Hematopoietic multipotent progenitor cell treated with erythropoietin and hydrocortisone succinate and interleukin-3 and kit ligand, for 6 days (in vitro differentiated cells): ENCODE measurements around the gene LMCD1.

Experiments
- DNase-seq: peaks from one replicate; pipeline ENCODE4 v3.0.0-alpha.2; 2015

The LMCD1 gene

DNA sequence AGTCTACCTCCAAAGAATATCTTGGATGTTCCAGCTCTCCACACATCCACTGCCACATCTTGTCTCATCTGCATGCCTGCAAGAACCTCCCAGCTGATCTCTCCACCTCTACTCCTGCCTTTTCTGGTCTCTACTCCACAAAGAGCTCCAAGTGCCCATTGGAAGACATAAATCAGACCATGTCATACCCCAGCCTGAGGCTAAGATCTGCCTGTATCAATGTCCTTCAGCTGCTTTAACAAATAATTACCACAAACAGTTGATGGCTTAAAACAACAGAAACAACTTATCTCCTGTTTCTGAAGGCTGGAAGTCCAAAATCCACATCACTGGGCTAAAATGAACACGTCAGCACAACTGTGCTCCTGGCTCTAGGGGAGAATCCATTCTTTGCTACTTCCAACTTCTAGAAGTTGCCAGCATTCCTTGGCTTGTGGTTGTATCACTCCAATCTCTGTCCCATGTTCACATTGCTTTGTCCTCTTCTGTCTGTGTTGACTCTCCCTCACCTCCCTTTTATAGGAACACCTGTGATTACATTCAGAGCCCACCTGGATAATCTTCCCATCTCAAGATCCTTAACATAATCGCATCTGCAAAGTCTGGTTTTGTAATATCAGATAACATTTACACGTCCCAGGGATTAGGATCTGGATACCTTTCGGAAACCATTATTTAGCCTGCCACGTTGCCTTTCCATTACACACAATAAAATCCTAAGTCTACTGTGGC is 17.0 kb upstream of the LMCD1 start:
- no peak for DNase-seq

DNA sequence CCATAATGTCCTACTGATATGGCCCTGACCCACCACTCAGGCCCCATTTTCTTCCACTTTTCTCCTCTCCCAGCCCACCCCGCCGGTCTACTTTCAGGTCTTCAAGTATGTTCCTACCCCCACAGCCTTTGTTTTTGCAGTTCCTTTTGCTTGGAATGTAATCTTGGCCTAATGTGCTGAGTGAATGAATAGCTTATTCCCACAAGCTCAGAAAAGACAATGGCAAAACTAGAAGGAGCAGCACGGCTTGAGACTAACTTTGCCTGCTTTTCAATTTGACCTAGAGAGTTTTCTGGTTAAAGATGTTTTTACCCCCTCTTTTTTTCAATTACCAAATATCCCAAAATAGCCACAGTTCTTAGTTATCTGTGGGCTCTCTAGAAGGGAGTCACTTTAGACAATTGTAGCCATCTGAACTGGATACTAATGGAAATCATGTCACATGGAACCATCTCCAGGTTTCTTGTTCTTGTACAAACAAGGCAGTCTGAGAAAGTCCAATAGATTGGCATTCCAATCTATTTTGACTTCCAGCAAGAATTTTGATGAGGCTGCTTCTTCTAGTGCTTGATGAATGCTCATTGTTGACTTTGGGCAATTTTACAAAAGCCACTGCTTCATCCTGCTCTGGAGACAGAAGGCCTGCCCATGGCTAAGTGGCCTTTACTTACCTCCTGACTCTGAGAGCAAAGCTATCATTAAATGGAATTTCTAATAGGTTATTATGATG is 16.3 kb upstream of the LMCD1 start:
- no peak for DNase-seq

DNA sequence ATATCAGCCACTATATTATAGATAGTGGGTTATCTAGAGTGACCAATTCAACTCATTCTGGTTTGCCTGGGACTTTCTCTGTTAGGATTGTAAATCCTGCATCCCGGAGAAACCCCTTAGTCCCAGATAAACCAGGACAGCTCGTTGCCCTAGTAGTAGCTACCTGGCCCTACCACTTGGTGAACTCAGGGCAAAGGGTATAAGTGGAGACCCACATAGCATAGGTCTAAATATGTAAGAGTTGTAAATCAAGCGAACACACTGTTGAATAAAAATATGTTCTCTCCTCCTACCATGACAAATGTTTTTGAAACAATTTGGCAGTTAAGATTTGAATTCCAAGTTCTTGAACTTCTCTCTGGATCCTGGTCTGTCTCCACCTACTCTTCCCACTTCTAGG is 15.7 kb upstream of the LMCD1 start:
- no peak for DNase-seq

DNA sequence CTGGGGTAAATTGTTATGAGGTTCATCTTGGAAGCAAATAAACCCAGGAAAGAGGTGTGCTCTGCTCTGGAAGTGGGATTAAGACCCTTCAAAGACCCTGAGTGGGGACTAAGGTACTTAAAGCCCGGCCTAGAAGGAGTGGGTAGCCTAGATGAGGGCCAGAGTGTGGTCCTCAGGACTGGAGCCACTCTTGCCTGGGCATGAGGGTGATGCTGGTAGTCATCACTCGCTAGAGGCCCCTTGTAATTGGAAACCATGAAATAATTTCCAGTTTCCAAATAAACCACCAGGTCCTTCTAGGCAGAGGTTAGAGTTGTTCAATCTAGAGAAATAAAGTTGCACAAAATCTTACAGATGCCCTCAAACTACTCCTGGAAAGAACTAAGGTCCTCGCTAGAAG is 15.2 kb upstream of the LMCD1 start:
- no peak for DNase-seq

DNA sequence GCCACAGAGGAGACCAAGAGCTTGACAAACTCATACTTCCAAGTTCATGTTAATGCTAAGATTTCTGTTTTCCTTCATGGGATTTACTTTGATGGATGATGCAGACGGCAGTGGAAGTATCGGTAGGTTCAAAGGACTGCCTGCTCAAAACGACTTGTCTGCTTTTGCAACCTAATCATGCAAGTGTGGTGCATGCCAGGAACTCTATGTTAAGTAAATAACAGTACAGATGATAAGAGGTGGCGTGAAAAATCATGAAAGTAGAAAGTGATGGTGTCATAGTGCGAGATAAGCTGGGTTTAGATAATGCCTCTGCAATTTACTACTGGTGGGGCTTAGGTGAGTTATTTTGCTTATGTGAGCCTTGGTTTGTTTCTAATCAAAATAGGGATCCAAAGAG is 14.7 kb upstream of the LMCD1 start:
- no peak for DNase-seq

DNA sequence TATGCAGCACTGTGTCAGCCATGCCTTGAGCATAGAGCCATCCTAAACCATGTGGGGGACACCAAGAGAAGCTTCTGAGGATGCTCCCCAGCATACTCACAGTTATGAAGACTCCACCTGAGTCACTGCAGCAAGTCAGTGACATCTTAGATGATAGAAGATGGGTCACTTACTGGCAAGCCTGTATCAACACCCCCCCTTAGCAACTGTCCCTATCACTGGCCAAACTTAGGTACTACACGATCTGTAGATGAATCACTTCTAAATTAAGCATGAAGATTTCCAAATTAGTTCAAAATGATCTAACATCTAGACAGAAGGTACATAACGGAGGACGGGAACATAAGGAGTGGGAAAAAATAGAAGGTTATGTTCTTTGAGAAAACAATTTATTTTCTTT is 13.2 kb upstream of the LMCD1 start:
- DNase-seq, result no peak

DNA sequence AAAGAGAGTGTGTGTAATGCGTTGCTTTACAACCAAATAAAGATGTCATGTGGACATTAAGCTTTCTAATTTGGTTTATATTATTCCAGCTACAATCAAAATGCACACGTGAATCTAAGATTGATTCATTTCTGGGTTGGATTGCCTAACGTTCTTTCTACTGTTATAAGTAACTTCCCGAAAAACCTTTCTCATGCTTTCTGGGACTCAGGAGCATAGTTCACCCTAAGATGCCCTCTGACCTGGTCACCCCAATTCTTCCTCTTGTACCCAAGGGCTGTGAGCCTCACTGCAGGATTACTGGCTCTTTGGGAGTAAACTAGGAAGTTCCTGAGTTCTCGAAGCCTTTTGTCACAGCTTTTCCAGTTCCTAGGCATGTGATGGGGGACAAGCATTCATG is 12.7 kb upstream of the LMCD1 start:
- no peak for DNase-seq

DNA sequence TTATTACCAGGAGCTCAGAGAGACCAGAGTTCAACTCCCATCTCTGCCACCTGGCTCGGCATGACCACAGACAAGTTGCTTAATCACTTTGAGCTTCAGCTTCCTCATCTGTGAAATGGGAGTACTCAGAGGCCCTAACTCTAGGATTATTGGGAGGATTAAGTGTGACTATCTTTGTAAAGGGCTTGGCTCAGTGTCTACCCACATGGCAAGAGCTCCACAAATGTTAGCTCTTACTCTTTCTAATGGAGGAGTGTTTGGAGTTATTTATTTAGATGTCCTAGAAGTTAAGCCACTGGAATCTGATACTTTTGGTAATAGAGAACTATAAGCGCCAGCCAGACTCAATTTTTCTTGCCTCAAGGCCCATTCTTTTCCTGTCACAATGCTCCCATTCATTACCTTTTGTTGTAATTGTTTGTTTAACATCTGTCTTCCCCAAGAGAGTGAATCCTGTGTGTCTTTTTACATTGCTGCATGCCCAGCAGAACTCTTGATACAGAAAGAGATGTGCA is 12.3 kb upstream of the LMCD1 start:
- DNase-seq, result no peak

DNA sequence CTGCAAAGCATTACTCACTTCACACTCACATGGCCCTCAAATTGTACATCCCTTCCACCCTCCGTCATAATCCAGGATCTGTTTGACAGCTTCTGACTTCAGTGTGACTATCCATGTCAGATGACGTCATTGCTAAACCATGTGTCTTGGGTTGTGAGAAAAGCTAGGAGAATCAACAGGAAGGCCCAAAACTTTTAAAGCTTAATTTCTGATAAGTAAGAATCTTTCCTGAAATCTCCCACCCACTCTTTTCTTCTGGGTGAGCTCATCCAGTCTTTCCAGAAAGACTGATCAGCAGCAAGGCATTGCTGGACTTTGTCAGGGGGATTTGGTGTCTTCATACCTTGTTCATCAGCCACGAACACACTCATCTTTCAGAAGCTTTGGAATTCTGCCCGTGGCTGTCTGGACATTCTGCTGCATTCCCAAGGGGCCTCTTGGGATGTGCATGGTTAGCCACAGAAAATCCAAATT is 11.5 kb upstream of the LMCD1 start:
- DNase-seq, result no peak

DNA sequence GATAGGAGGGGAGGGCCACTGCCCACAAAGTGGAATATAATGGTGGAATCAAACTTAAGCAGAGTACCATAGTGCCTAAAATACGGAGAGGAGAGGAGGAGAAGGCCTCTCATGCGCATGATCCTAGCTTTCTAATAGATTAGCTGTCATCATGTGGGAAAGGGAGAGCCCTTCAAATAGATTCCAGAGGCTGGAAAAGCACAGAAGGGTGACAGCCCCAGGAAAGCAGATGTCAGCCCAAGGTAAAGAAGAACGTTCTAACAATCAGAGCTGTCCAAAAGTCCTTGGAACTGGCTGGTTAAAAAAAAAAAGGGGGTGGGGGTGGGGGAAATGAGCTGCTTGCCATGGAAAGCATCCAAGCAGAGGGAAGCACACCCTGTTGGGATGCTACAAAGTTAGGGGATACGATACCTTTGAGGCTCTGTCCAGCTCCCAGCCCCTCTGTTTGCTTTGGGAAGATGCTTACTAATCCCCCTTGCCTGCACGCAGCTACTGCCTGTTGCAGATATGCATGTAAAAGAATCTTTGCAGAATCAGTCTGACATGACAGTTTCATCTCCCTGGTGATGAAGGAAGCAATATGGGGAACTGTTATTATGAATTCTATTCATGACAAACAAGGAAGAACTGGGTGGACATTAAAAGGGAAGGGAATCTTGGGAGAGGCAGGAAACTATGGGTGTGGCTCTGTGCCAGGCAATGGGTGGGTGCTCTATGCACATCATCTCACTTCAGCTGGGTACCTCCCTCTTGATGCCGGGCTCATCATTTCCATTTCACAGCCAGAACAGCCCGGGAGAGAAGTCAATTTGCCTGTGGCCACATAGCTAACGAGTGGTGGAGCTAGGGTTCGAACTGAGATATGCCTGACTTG is 10.1 kb upstream of the LMCD1 start:
- DNase-seq, result no peak

DNA sequence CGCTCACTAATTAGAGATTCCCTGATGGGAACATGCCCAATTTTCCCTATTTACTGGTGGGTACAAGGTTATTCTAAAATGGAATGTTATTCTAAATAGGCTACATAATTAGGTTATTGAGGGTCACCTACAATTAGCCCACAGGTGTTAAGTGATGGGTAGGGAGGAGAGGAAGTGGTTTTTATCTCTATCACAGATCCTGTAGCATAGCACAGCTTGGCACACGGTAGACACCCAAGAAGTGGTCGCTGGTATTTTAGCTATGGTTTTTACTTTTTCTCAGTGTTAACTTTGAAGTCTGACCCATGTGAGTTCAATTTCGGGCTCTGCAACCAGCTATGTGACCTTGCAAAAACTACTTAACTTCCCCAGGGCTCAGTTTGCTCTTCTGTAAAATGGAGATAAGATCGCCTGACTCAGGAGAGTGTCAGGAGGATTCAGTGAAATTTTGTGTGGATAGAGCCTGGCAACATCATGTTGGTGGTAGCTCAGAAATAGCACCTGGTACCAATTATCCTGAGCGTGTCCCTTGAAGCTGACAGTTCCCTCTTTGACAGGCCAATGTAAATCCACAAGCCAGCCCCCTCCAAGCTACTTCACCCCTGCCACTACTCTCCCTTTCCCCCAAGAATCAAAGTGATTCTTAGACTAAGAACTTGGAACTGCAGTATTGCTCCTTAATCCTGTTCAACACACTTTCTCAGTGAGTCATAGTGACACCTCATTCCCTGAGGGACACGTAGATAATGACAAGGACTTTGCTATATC is 8.7 kb upstream of the LMCD1 start:
- DNase-seq, result no peak

DNA sequence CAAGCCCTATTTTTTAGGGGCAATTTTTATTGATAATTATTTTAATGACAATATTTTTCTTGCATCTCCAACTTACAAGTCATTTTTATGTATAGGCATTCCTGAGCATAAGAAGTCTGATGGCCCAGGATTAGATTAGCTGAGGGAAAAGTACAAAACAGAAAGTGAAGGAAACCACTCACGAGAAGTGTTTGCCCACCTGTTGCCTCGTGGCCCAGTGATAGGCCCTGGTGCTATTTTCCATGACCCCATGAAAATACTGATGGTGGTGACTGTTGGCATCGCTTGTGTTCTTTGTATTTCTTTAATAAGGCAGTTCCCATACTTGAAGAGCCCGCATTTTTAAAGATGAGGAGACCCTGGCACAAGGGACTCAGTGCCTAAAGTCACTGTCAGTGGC is 7.9 kb upstream of the LMCD1 start:
- no peak for DNase-seq

DNA sequence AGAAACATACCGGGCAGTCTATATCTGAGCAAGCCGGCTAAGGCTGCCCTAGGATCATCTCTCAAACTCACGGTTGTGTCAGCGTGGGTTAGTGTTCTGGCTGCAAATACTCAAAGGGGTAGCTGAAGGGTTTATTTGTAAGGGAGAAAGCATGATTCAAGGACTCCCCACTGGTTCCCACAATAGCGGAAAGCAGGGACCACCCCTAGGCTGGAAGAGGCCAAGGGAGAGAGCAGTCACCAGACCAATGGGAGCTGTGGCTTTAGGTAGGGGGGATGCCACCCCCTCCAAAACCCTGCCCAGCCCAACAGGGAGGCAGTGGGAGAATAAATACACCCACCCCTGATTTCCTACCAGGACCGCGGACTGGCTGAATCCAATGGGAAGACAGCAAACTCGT is 7.3 kb upstream of the LMCD1 start:
- DNase-seq, result no peak

DNA sequence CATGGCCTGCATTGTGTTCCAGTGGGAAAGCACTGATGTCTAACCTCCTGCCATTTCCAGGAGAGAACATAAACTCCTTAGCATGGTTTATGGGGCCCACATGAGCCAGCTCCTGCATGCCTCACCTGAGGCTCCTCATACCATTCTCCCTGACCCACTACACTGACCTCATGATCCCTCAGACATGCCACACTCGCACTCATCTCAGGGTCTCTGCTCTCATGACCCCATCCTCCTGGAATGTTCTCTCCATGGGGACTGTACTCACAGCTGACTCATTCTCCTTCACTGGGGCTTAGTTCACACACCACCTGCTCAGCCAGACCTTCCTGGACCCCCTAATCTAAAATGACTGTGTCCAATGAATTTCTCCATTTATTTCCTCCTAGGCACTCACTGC is 4.0 kb upstream of the LMCD1 start:
- no peak for DNase-seq

DNA sequence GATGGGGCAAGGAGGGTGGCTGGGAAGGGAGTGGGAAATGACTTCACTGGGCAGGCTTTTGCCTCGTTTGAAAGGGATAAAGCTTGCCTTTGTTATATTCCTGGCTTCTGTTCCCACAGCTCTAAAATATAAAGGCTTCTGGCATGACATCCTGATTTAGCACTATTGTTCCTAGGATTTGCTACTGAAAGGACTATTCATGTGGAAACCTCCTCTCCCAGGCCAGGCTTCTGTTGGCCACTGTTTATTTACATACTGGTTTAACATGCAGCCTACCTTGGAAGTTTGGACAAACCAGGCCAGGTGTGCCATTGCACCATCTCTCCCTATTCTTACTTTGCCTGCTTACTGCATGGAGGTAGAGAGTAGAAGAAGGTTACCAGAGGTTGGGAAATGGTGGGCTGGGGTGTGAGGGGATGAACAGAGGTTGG is 2.4 kb upstream of the LMCD1 start:
- no peak for DNase-seq

DNA sequence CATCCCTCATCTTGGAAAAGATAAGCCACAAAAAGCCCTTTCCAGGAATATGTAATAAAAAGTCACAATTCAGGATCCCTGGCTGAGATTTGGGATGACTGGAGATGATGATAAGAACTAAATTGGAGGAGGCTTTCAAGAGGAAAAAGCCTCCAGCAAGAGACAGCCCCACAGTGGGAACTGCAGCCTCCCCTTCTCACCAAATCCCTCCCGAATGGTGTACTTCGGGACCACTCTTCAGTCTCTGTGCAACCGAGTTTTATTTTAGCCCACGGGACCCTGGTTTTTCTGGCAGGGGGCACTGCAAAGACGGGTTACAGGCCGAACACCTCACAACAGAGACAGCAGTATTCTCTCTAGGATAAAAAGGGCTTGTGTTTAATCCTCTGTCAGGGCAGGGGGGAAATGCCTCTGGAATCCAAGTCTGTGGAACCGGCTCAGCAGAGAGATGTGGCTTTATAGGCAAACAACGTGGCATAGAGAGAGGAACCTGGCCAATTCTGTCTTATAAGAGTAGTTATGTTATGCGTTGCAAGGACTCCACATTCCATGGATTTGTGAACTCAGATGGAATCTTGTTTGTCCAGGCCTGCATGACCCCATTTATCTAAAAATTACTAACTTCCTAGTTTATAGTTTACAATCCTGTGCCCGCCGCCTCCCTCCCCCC is 1.2 kb upstream of the LMCD1 start:
- DNase-seq, result no peak

DNA sequence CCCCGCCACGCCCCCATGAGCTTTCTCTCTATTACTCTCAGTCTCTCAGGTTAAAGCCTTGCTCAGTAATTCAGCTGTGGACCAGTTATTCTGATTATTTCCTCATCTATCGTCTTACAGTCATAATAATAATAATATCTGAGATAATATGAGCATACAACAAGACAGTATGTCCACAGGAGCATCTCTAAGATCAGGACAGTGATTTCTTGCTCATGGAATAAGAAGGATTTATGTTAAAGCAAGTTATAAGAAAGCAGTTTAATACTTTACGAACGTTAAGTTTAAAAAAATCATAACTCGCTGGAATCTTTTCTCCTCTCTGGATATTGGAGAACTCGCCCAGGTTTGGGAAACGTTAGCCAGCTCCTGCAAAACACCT is 643 bp upstream of the LMCD1 start:
- no peak for DNase-seq

DNA sequence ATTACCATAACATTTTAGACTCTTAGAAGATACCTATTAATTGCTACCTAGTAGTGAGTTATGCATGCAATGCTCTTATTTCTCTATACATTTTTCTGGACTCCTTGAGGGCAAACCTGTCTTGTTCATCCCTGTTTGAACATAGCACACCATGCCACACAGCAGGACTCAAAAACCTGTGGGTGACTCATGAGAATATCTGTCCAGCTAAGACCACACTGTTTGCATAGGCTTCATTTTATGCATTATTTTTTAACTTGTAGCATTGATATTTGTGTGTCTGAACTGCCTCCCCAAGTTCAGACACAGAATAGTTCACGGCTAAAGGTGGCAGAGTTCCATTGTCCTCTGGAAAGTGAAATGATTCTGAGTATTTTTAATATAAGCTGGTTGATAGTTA is 1.8 kb downstream of the LMCD1 start:
- no peak for DNase-seq

DNA sequence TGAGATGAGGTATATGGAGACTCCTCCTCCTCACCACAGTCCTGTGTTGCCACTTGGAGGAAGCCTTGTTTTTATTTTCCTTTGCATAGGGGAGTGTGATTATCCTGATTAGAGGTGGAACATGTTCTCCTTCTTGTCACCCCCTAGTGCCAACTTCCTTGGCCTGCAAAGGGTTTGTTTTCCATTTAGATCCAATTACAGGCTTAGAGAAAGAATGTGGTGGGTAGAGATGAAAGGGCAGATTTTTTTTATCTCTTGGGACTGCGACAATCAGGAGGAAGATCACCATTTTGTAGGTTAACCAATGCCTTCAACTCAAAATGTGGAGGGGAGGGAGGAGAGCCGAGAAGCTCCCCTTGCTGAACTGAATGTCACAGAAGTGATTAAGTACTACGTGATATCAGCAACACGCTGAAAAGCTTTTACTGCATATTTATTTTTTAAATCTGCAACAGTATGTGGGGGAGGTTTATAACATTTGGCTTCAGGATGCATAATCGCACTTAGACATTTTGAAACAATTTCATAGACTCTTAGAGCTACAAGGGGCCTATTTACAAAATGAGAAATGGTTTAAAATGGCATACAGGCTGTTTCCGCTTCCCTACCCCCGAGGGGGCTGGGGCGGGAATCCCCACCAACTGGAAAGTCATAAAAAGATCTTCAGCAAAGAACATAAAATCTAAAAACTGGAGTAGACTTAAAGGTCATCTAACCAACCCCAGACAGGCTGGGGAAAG is 2.4 kb downstream of the LMCD1 start:
- no peak for DNase-seq

DNA sequence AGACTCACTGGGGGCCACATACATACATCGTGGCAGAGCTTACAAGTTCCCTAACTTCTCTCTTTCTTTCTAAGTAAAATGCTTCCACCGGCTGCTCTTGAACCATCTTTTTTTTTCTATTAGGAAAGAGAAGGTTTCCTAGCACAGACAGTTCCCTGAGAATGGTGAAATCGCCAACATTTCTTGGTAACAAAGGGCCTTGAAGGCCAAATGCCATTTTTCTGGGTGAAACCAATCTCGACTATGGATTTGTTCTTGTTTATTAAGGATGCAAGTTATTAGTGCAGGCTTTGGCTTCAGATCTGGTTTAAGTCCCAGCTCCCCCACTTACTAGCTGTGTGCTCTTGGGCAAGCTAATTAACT is 3.0 kb downstream of the LMCD1 start:
- no peak for DNase-seq

DNA sequence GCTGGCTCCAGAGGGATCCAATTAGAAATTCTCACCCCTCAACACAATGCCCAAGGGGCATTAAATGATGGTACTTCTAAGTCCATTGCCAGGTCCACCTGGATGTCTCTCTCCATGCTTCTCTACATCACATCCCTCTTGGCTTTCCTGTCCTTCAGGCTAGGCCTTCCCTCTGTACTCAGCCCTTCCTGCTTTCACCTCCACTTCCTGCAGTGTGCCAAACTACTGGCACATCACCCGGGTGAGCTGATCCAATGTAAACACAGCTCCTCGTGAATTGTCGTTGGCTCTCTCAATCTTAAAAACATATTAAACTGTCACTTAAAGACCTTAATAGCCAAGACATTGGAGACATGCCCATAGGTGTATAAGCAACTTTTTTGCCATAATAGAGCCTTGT is 4.0 kb downstream of the LMCD1 start:
- no peak for DNase-seq
